Activated B cell treated with CpG ODN at 0.5 μM for 24 hours (primary cell): ENCODE measurements around the gene PIP5K1B. TPM values are rescaled to one million over a fixed set of nuclear protein-coding genes. Genes with fewer than 3 reads are reported as not detected.

ENCODE experiments used
- ATAC-seq: fragments of 200-7000 bp; cut with Tn5 transposase; one replicate; pipeline ENCODE4 v1.10.0; 2021; ENCODE audit warnings: low read depth, mild to moderate bottlenecking, moderate library complexity
- CTCF ChIA-PET: fragments of 350-600 bp; sonication (Branson Sonifier 250); formaldehyde crosslinking; loops from one replicate; lab custom pipeline; 2021; ENCODE audit warnings: antibody characterized with exemption; lab: Charles Lee
- POLR2A ChIA-PET: fragments of 350-600 bp; sonication (Branson Sonifier 250); formaldehyde crosslinking; loops from one replicate; lab custom pipeline; 2021; ENCODE audit warnings: antibody characterized with exemption; lab: Charles Lee
- DNase-seq: peaks from one replicate; pipeline ENCODE4 v3.0.0; 2022
- H3K27ac Mint-ChIP-seq: one replicate; pipeline ENCODE4 v1.8.0; 2020; ENCODE audit warnings: mixed read lengths
- H3K27me3 Mint-ChIP-seq: one replicate; pipeline ENCODE4 v1.8.0; 2021; ENCODE audit warnings: mixed read lengths
- H3K36me3 Mint-ChIP-seq: one replicate; pipeline ENCODE4 v1.8.0; 2021; ENCODE audit warnings: low read depth, mixed read lengths
- H3K4me1 Mint-ChIP-seq: one replicate; pipeline ENCODE4 v1.8.0; 2021; ENCODE audit warnings: mixed read lengths
- H3K4me3 Mint-ChIP-seq: one replicate; pipeline ENCODE4 v1.8.0; 2020; ENCODE audit warnings: mild to moderate bottlenecking, mixed read lengths
- H3K9me3 Mint-ChIP-seq: one replicate; pipeline ENCODE4 v1.8.0; 2020; ENCODE audit warnings: mixed read lengths
- intact Hi-C: fragments of 100-400 bp; cut with micrococcal nuclease; formaldehyde crosslinking; loops from one replicate; pipeline ENCODE4 v1.15.1; 2024
- total RNA-seq: library from RNA; stranded (reverse); gene quantifications from 2 replicates; pipeline ENCODE4 v1.2.3, GENCODE V29; 2022
- TF ChIP-seq, protein P1 (sequence below): fragments of 200-600 bp; IDR thresholded peaks from one replicate; pipeline ENCODE4 v1.8.0; 2022; ENCODE audit warnings: antibody characterized with exemption, mild to moderate bottlenecking

Gene PIP5K1B
- total RNA-seq, 1 donor from 2014 or later = 22.0 TPM

DNA sequence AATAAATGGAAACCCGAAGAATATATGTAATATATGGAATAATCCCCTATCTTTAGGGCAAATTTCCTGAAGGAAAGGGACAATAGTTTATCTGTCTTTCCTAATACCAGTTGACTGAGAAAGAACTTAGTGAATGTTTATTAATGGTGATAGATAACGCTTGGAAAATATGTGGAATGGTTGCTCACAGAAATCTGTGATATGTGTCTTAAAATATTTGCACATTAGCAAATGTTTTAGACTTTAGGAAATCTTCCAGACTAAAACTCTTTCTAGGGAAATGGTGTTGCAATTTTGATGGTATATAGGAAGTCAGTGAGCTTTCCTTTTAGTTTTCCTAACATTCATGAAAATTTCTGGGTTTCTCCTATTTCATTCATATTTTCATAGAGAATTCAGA, 90.4 kb downstream of the PIP5K1B start:
- CTCF ChIA-PET = no interaction called here
- TF ChIP-seq, protein P1, sequence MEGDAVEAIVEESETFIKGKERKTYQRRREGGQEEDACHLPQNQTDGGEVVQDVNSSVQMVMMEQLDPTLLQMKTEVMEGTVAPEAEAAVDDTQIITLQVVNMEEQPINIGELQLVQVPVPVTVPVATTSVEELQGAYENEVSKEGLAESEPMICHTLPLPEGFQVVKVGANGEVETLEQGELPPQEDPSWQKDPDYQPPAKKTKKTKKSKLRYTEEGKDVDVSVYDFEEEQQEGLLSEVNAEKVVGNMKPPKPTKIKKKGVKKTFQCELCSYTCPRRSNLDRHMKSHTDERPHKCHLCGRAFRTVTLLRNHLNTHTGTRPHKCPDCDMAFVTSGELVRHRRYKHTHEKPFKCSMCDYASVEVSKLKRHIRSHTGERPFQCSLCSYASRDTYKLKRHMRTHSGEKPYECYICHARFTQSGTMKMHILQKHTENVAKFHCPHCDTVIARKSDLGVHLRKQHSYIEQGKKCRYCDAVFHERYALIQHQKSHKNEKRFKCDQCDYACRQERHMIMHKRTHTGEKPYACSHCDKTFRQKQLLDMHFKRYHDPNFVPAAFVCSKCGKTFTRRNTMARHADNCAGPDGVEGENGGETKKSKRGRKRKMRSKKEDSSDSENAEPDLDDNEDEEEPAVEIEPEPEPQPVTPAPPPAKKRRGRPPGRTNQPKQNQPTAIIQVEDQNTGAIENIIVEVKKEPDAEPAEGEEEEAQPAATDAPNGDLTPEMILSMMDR = no peak
- Mint-ChIP-seq H3K27me3 (no peaks in the 10 kb centered on the region), H3K4me1 (peaks cover 29% of the 10 kb centered on the region), H3K27ac (no peak overlapping the region), H3K36me3 (peaks cover 8% of the 10 kb centered on the region), H3K9me3 (no peaks in the 10 kb centered on the region), H3K4me3 (no peak overlapping the region)
- ATAC-seq = no peak
- intact Hi-C loops = loop anchor here (2.0 to 10.0 kb wide), 4 partner anchors 15 to 99 kb away; a partner anchor contains a TSS
- no peak for DNase-seq
- POLR2A ChIA-PET = no interaction called here

DNA sequence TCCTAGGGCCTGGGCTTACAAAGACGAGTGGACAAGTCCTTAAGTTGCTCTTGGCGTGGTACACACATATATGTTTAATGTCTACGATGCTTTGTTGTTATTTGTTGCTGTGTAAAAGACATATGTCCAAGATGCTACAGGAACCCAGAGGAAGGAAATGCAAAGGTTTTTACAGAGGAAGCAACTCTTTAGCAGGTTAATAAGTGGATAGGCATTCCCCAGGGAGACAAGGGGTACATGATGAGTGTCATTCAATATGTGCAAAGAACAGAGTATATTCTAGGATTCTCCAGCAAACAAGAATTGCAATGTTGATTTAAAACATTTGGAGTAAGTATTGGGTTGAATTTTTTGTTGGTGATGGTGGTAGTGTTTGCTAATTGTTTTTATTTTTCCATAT, 92.1 kb downstream of the PIP5K1B start:
- Mint-ChIP-seq H3K27me3 (no peaks in the 10 kb centered on the region), H3K9me3 (no peaks in the 10 kb centered on the region), H3K4me1 (peaks cover 32% of the 10 kb centered on the region), H3K4me3 (no peak overlapping the region), H3K27ac (no peak overlapping the region), H3K36me3 (no peaks in the 10 kb centered on the region)
- ChIA-PET POLR2A (no interaction called here), CTCF (no interaction called here)
- intact Hi-C loops = loop anchor here (5.0 to 10.0 kb wide), 2 partner anchors 50 to 98 kb away; no protein-coding TSS in a partner anchor
- ATAC-seq = no peak
- no peak for DNase-seq
- TF ChIP-seq, protein P1 = no peak

DNA sequence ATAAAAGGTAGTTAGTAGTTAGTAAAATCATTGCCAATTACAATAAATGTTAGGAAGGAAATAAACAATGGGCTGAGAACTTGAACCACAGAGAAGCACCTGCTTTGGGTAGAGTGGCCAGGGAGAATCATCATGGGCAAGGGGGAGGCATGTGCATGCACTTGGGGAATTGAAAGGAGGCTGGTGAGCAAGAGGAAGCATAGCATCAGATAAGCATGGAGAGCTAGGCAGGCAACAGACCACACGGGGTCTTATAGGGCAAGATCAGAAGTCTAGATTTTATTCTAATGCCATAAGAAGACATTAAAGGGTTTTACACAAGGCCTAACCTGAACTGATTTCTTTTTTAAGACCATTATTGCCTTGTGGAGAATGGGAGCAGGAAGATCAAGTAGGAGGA, 93.4 kb downstream of the PIP5K1B start:
- H3K4me1 Mint-ChIP-seq = peaks cover 32% of the 10 kb centered on the region
- ChIA-PET POLR2A (interaction anchor here (0.6 to 1.6 kb wide), 3 partner anchors 19 to 204 kb away, joined by 3 to 8 read pairs (median 5); a partner anchor contains a TSS), CTCF (no interaction called here)
- TF ChIP-seq, protein P1 = no peak
- H3K27me3 Mint-ChIP-seq = no peaks in the 10 kb centered on the region
- no peak overlapping the region for H3K4me3 Mint-ChIP-seq
- no peak overlapping the region for H3K27ac Mint-ChIP-seq
- DNase-seq (no peak), ATAC-seq (no peak)
- no peaks in the 10 kb centered on the region for H3K36me3 Mint-ChIP-seq
- intact Hi-C loops = loop anchor here (5.0 to 10.0 kb wide), 2 partner anchors 49 to 96 kb away; no protein-coding TSS in a partner anchor
- no peaks in the 10 kb centered on the region for H3K9me3 Mint-ChIP-seq

DNA sequence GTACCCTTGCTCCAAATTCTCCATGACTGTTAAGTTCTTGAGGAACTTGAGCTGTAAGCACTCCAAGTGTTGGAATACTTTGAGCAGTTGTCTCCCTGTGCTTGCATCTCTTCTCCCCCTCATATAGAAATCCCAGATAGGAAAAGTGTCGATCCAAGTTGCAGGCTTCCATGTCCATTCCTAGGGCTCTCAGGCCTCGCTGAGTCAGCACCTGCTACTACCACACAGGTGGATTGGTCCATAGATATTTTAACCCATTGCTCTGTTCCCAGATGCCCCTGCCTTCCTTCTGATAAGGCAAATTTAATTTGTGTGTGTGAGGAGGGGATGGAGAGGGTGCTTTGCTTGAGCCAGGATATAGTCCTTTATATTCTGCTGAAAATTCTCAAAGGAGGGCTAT, 95.8 kb downstream of the PIP5K1B start:
- TF ChIP-seq, protein P1 = no peak
- Mint-ChIP-seq H3K27me3 (no peaks in the 10 kb centered on the region), H3K27ac (no peak overlapping the region)

DNA sequence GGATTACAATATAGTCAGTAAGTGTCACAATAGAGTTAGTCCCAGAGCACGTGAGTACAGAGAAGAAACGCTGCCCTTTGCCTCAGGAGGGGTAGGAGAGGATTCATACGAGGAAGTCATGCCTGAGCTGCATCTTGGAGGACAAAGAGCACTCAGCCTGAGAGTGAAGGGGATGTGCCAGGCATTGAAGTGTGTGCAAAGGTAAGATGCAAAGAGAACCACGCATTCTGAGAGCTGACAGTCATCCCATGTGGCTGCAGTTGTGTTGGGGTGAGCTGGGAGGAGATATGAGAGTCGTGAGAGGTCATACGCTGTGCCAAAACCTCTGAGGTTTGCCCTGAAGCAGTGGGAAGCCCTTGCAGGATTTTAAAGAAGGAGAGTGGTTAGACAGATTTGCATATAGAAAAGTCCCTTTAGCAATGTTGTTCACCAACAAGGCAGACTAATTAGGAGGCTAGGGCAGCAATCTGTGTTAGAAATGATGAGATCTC, 97.5 kb downstream of the PIP5K1B start:
- Mint-ChIP-seq H3K27me3 (no peaks in the 10 kb centered on the region), H3K4me1 (peaks cover 42% of the 10 kb centered on the region), H3K27ac (no peak overlapping the region), H3K9me3 (no peaks in the 10 kb centered on the region), H3K36me3 (peaks cover 3% of the 10 kb centered on the region), H3K4me3 (no peak overlapping the region)
- CTCF ChIA-PET = no interaction called here
- POLR2A ChIA-PET = interaction anchor here (1.1 to 2.4 kb wide), 3 partner anchors 23 to 162 kb away, joined by 3 to 15 read pairs (median 5); partner anchors contain the start of gene PIP5K1B
- TF ChIP-seq, protein P1 = no peak
- peak; percentile 26 for DNase-seq
- ATAC-seq = peak; percentile 93
- intact Hi-C loops = no loop called here

More for the DNA sequence above, 95.8 kb downstream of the PIP5K1B start:
- ChIA-PET CTCF (no interaction called here), POLR2A (no interaction called here)
- Mint-ChIP-seq H3K4me1 (peaks cover 44% of the 10 kb centered on the region), H3K4me3 (no peak overlapping the region), H3K36me3 (peaks cover 3% of the 10 kb centered on the region), H3K9me3 (no peaks in the 10 kb centered on the region)
- intact Hi-C loops = no loop called here
- DNase-seq (no peak), ATAC-seq (no peak)
